Spleen (tissue), 11 donors: ENCODE data around the gene RACGAP1. TPM values are rescaled to one million over a fixed set of nuclear protein-coding genes. Genes with fewer than 3 reads are reported as not detected.

Experiments
- DNase-seq: peaks from one replicate; pipeline ENCODE4 v3.0.0-alpha.2; 2020
- H3K27ac ChIP-seq, 8 donors: fragments of 200-600 bp; sonication (generic) in 7 of 8; 1 replicate in 4 of 8; 2 replicates in 4 of 8; pipeline versions ENCODE4 v1.5.0 to v1.8.0; 2016 to 2021; ENCODE audit warnings: inconsistent platforms in 4 of 8, mild to moderate bottlenecking in 4 of 8, moderate library complexity in 1 of 8
- H3K27me3 ChIP-seq, 7 donors: fragments of 200-600 bp; sonication (generic) in 6 of 7; replicated peaks in 1 of 7; 1 replicate in 4 of 7; 2 replicates in 3 of 7; pipeline versions ENCODE4 v1.5.0 to v1.8.0; 2016 to 2021; ENCODE audit warnings: inconsistent platforms in 3 of 7, mild to moderate bottlenecking in 1 of 7
- H3K36me3 ChIP-seq, 6 donors: fragments of 200-600 bp; sonication (generic) in 5 of 6; 1 replicate in 4 of 6; 2 replicates in 2 of 6; pipeline versions ENCODE4 v1.5.0 to v1.8.0; 2016 to 2021; ENCODE audit warnings: inconsistent platforms in 2 of 6
- H3K4me1 ChIP-seq, 6 donors: fragments of 200-600 bp; sonication (generic) in 5 of 6; 1 replicate in 3 of 6; 2 replicates in 3 of 6; pipeline versions ENCODE4 v1.5.0 to v1.8.0; 2016 to 2021; ENCODE audit warnings: inconsistent platforms in 3 of 6
- H3K4me3 ChIP-seq, 8 donors: fragments of 200-600 bp; sonication (generic) in 7 of 8; 1 replicate in 4 of 8; 2 replicates in 4 of 8; pipeline versions ENCODE4 v1.5.0 to v1.8.0; 2016 to 2021; ENCODE audit warnings: inconsistent platforms in 4 of 8, mild to moderate bottlenecking in 4 of 8, moderate library complexity in 2 of 8
- H3K9me3 ChIP-seq, 8 donors: fragments of 200-600 bp; sonication (generic) in 7 of 8; 1 replicate in 4 of 8; 2 replicates in 4 of 8; pipeline versions ENCODE4 v1.5.0 to v1.8.0; 2016 to 2021; ENCODE audit warnings: inconsistent platforms in 4 of 8
- CTCF ChIP-seq, 11 experiments: fragments of 200-600 bp in 7 of 11; fragments of 450-650 bp in 4 of 11; sonication (generic) in 4 of 11; IDR thresholded peaks in 8 of 11; conservative IDR thresholded peaks in 3 of 11; 1 replicate in 7 of 11; 2 replicates in 4 of 11; pipeline versions ENCODE4 v1.4.0 to v1.8.0; 2016 to 2021; ENCODE audit warnings: antibody characterized with exemption in 11 of 11, inconsistent platforms in 4 of 11, mild to moderate bottlenecking in 1 of 11
- POLR2A ChIP-seq, 3 donors: fragments of 450-650 bp; IDR thresholded peaks; one replicate each; pipeline ENCODE4 v1.5.1; 2017; ENCODE audit warnings: antibody characterized with exemption in 3 of 3, mild to moderate bottlenecking in 1 of 3
- POLR2AphosphoS5 ChIP-seq, 3 donors: sonication (generic); formaldehyde crosslinking; IDR thresholded peaks; one replicate each; pipeline ENCODE4 v1.5.1; 2017; ENCODE audit warnings: antibody characterized with exemption in 3 of 3
- WGBS, 5 donors: extraction: QIAGEN DNeasy Blood & Tissue Kit in 3 of 5; methylation state at CpG; one replicate each; pipeline versions ENCODE4 v1.1.5 to v1.1.7; 2013 to 2018; 5-methylcytosine and 5-hydroxymethylcytosine counted together
- intact Hi-C: fragments of 100-400 bp; cut with DNase I; formaldehyde crosslinking; loops from one replicate; pipeline ENCODE4 v1.15.0; 2023; ENCODE audit warnings: low total_unique reads
- polyA plus RNA-seq, 3 donors: library from polyadenylated mRNA; stranded (reverse); fragments of 200-250 nt; gene quantifications; one replicate each; pipeline ENCODE4 v1.2.1, GENCODE V29; 2013
- total RNA-seq, 7 donors: library from RNA; depleted of rRNA in 3 of 7; stranded (reverse); fragments of >200 nt in 3 of 7; fragmentation: NEBNext Ultra II Directional in 4 of 7; extraction: Animal tissue kit (Norgen Biotek cat#: 25700) in 4 of 7; gene quantifications; one replicate each; pipeline versions ENCODE4 v1.1.0 to v1.2.1, GENCODE V29; 2016 to 2021
- donor health status: healthy with polysubstance abuse.
- donor health status: DM: no; HTN: no; CAD: no; lungs with moderate emphysema.
- donor health status: DM: no; HTN: no; CAD: no.
- donor health status: Bipolar disorder and iron deficiency.
- donor health status: healthy.
- donor health status: DM: no; HTN: no; CAD: no.
- donor health status: DM: yes; HTN: yes; CAD: no.

Gene RACGAP1
- total and polyA plus RNA-seq, 10 donors: 3.4 to 21.1 (median 9.4) TPM

- Histone ChIP-seq H3K27ac (no peak overlapping the region), H3K4me1 (peaks cover 5 to 44% (median 15%) of the 10 kb centered on the region in 6 donors), H3K36me3 (no peaks in the 10 kb centered on the region), H3K9me3 (no peaks in the 10 kb centered on the region), H3K4me3 (no peak overlapping the region), H3K27me3 (peaks cover 0 to 49% (median 0%) of the 10 kb centered on the region in 7 donors)
- DNase-seq: peak; percentile 57
- WGBS, 5 donors: 77 to 89% (median 79%) methylated on average over 12 to 13 of the region's 13 CpGs
- intact Hi-C loops: no loop called here
- no peak for TF ChIP-seq POLR2AphosphoS5 (IDR thresholded peaks at IDR 0.05)
- TF ChIP-seq CTCF (IDR thresholded peaks at IDR 0.05 in 8 of 11, conservative IDR thresholded peaks at IDR 0.05 in 3 of 11): no peak
- TF ChIP-seq POLR2A (IDR thresholded peaks at IDR 0.05): no peak
Observed at GRCh38 chr12:49948866-49949845, 76.1 kb downstream of the RACGAP1 start.

- intact Hi-C loops: no loop called here
- TF ChIP-seq POLR2AphosphoS5 (IDR thresholded peaks at IDR 0.05) (no peak), CTCF (IDR thresholded peaks at IDR 0.05 in 8 of 11, conservative IDR thresholded peaks at IDR 0.05 in 3 of 11) (no peak), POLR2A (IDR thresholded peaks at IDR 0.05) (no peak)
- Histone ChIP-seq H3K4me3 (no peak overlapping the region), H3K4me1 (peaks cover 5 to 47% (median 16%) of the 10 kb centered on the region in 6 donors), H3K27ac (no peak overlapping the region), H3K9me3 (no peaks in the 10 kb centered on the region), H3K36me3 (no peaks in the 10 kb centered on the region), H3K27me3 (peaks cover 0 to 34% (median 0%) of the 10 kb centered on the region in 7 donors)
- DNase-seq: peak; percentile 31
- WGBS, 5 donors: 73 to 87% (median 79%) methylated on average over 7 of the region's 7 CpGs
Observed at GRCh38 chr12:49947593-49948226, 77.6 kb downstream of the RACGAP1 start.

GRCh38 chr12:49946497-49946896 lies 78.8 kb downstream of the RACGAP1 start:
- TF ChIP-seq POLR2AphosphoS5 (IDR thresholded peaks at IDR 0.05) (no peak), CTCF (IDR thresholded peaks at IDR 0.05 in 8 of 11, conservative IDR thresholded peaks at IDR 0.05 in 3 of 11) (no peak), POLR2A (IDR thresholded peaks at IDR 0.05) (no peak)
- no peak overlapping the region for H3K4me3 ChIP-seq
- no peak for DNase-seq
- no peak overlapping the region for H3K27ac ChIP-seq
- H3K36me3 ChIP-seq: no peaks in the 10 kb centered on the region
- WGBS, 5 donors: 71 to 80% (median 77%) methylated on average over 3 of the region's 3 CpGs
- H3K4me1 ChIP-seq: peaks cover 5 to 35% (median 15%) of the 10 kb centered on the region in 6 donors
- peaks cover 0 to 30% (median 0%) of the 10 kb centered on the region in 7 donors for H3K27me3 ChIP-seq
- intact Hi-C loops: no loop called here
- H3K9me3 ChIP-seq: no peaks in the 10 kb centered on the region

- Histone ChIP-seq H3K9me3 (no peaks in the 10 kb centered on the region), H3K4me1 (peaks cover 5 to 33% (median 15%) of the 10 kb centered on the region in 6 donors), H3K27ac (no peak overlapping the region), H3K4me3 (no peak overlapping the region), H3K36me3 (no peaks in the 10 kb centered on the region), H3K27me3 (peaks cover 0 to 26% (median 0%) of the 10 kb centered on the region in 7 donors)
- 86 to 92% (median 90%) methylated on average over 9 of the region's 9 CpGs for WGBS, 5 donors
- peak; percentile 18 for DNase-seq
- intact Hi-C loops: no loop called here
- TF ChIP-seq POLR2A (IDR thresholded peaks at IDR 0.05) (no peak), POLR2AphosphoS5 (IDR thresholded peaks at IDR 0.05) (no peak), CTCF (IDR thresholded peaks at IDR 0.05 in 8 of 11, conservative IDR thresholded peaks at IDR 0.05 in 3 of 11) (no peak)
Observed at GRCh38 chr12:49946086-49946485, 79.2 kb downstream of the RACGAP1 start.
